Thyroid gland (tissue), 4 donors: ENCODE data around the gene KCNQ1. TPM values are rescaled to one million over a fixed set of nuclear protein-coding genes. Genes with fewer than 3 reads are reported as not detected.

Experiments used
- DNase-seq, 2 donors: peaks; one replicate each; pipeline ENCODE4 v3.0.0-alpha.2; 2019
- H3K27ac ChIP-seq, 3 donors: fragments of 200-600 bp; sonication (generic); 1 replicate in 2 of 3; 2 replicates in 1 of 3; pipeline ENCODE4 v1.5.1; 2016 to 2019; ENCODE audit warnings: mild to moderate bottlenecking in 1 of 3, moderate library complexity in 1 of 3
- H3K27me3 ChIP-seq: fragments of 200-600 bp; sonication (generic); one replicate; pipeline ENCODE4 v1.5.1; 2019
- H3K36me3 ChIP-seq, 2 donors: fragments of 200-600 bp; sonication (generic); one replicate each; pipeline ENCODE4 v1.5.1; 2016 to 2019
- H3K4me1 ChIP-seq, 2 donors: fragments of 200-600 bp; sonication (generic); one replicate each; pipeline ENCODE4 v1.5.1; 2017 to 2019
- H3K4me3 ChIP-seq, 3 donors: fragments of 200-600 bp; sonication (generic); replicated peaks in 1 of 3; 1 replicate in 2 of 3; 2 replicates in 1 of 3; pipeline ENCODE4 v1.5.1; 2016; ENCODE audit warnings: mild to moderate bottlenecking in 1 of 3
- H3K9me3 ChIP-seq: fragments of 200-600 bp; sonication (generic); one replicate; pipeline ENCODE4 v1.5.1; 2017
- POLR2A ChIP-seq, 2 donors: fragments of 450-650 bp; IDR thresholded peaks; one replicate each; pipeline ENCODE4 v1.6.1; 2017; ENCODE audit warnings: antibody characterized with exemption in 2 of 2, mild to moderate bottlenecking in 2 of 2, moderate library complexity in 1 of 2
- WGBS, 2 donors: methylation state at CpG; one replicate each; pipeline ENCODE4 v1.1.5; 2017; 5-methylcytosine and 5-hydroxymethylcytosine counted together
- intact Hi-C: fragments of 100-400 bp; cut with DNase I; formaldehyde crosslinking; loops from one replicate; pipeline ENCODE4 v1.15.1; 2023
- total RNA-seq, 4 donors: library from RNA; depleted of rRNA; stranded (reverse); fragments of >200 nt; gene quantifications; one replicate each; pipeline ENCODE4 v1.2.3, GENCODE V29; 2016
- TF ChIP-seq, protein P1 (sequence below), 6 experiments: fragments of 200-600 bp in 3 of 6; fragments of 450-650 bp in 3 of 6; sonication (generic) in 3 of 6; IDR thresholded peaks; one replicate each; pipeline ENCODE4 v1.5.1; 2016 to 2019; ENCODE audit warnings: antibody characterized with exemption in 6 of 6, mild to moderate bottlenecking in 2 of 6, inconsistent platforms in 1 of 6, moderate library complexity in 1 of 6

The KCNQ1 gene
- total RNA-seq, 4 donors from 2014 or later: 51.3 to 103 (median 97.8) TPM

- intact Hi-C loops: loop anchor here (10.0 kb wide), 1 partner anchor 181 kb away; no protein-coding TSS in a partner anchor
- Histone ChIP-seq H3K4me1 (peaks cover 16 to 21% of the 10 kb centered on the region in 2 donors), H3K9me3 (no peaks in the 10 kb centered on the region), H3K36me3 (no peaks in the 10 kb centered on the region), H3K4me3 (peak within 1 kb of the TSS; percentile 35 to 75 (median 64)), H3K27me3 (no peaks in the 10 kb centered on the region), H3K27ac (peak within 1 kb of the TSS; percentile 62 to 83 (median 77))
- peak; percentile 86 to 96 for TF ChIP-seq POLR2A (IDR thresholded peaks at IDR 0.05)
- TF ChIP-seq, protein P1, sequence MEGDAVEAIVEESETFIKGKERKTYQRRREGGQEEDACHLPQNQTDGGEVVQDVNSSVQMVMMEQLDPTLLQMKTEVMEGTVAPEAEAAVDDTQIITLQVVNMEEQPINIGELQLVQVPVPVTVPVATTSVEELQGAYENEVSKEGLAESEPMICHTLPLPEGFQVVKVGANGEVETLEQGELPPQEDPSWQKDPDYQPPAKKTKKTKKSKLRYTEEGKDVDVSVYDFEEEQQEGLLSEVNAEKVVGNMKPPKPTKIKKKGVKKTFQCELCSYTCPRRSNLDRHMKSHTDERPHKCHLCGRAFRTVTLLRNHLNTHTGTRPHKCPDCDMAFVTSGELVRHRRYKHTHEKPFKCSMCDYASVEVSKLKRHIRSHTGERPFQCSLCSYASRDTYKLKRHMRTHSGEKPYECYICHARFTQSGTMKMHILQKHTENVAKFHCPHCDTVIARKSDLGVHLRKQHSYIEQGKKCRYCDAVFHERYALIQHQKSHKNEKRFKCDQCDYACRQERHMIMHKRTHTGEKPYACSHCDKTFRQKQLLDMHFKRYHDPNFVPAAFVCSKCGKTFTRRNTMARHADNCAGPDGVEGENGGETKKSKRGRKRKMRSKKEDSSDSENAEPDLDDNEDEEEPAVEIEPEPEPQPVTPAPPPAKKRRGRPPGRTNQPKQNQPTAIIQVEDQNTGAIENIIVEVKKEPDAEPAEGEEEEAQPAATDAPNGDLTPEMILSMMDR (IDR thresholded peaks at IDR 0.05): peak in 1 of 6 experiments; percentile 15
- 0 to 2% methylated on average over 17 to 24 of the region's 61 CpGs for WGBS, 2 donors
- peak; percentile 88 to 89 for DNase-seq
Measured at GRCh38 chr11:2885678-2886081, 440.9 kb downstream of the KCNQ1 start, which contains the start of gene CDKN1C. Gene CDKN1C (minus strand): TSS chr11:2885775. CDS start chr11:2885456, 319 bp downstream.

GRCh38 chr11:2886191-2886894 is 441.5 kb downstream of the KCNQ1 start:
- peaks cover 16 to 22% of the 10 kb centered on the region in 2 donors for H3K4me1 ChIP-seq
- 34 to 41% methylated on average over 10 of the region's 49 CpGs for whole genome bisulfite sequencing, 2 donors
- peak overlapping the region; percentile 62 to 83 (median 73) for H3K27ac ChIP-seq
- peak overlapping the region in 1 of 3 donors; percentile 42 for H3K4me3 ChIP-seq
- no peaks in the 10 kb centered on the region for H3K9me3 ChIP-seq
- no peaks in the 10 kb centered on the region for H3K27me3 ChIP-seq
- DNase-seq: peak; percentile 43 to 54
- intact Hi-C loops: loop anchor here (10.0 kb wide), 1 partner anchor 182 kb away; no protein-coding TSS in a partner anchor
- no peaks in the 10 kb centered on the region for H3K36me3 ChIP-seq
- TF ChIP-seq, protein P1 (IDR thresholded peaks at IDR 0.05): peak in 3 of 6 experiments; percentile 7 to 24 (median 13)
- no peak for TF ChIP-seq POLR2A (IDR thresholded peaks at IDR 0.05)

DNA sequence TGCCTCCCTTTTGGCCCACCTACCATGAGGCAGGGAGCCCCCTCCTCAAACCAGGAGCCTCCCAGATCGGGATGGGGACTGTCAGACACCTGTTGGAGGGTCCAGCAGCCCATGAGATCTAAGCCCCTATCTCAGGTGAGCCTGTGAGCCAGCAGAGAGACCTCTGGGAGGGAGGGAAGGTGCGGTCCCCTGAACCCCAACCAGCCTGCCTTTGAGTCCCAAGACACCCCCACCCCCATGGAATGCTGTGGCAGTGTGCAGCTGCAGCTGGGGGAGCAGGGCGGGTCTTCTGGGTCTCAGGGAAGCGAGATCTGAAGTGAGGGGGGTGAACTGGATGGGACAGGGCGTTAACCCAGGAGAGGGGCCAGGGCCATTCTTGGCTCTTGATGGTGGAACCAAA is 442.1 kb downstream of the KCNQ1 start:
- no peak for TF ChIP-seq POLR2A (IDR thresholded peaks at IDR 0.05)
- TF ChIP-seq, protein P1 (IDR thresholded peaks at IDR 0.05): no peak
- H3K27ac ChIP-seq: no peak overlapping the region
- no peak for DNase-seq
- H3K4me1 ChIP-seq: peaks cover 21 to 28% of the 10 kb centered on the region in 2 donors
- H3K9me3 ChIP-seq: no peaks in the 10 kb centered on the region
- 90% methylated on average over 4 to 5 of the region's 5 CpGs for WGBS, 2 donors
- no peak overlapping the region for H3K4me3 ChIP-seq
- no peaks in the 10 kb centered on the region for H3K36me3 ChIP-seq
- intact Hi-C loops: loop anchor here (10.0 kb wide), 1 partner anchor 182 kb away; no protein-coding TSS in a partner anchor
- H3K27me3 ChIP-seq: no peaks in the 10 kb centered on the region

GRCh38 chr11:2887515-2888195 is 442.8 kb downstream of the KCNQ1 start:
- TF ChIP-seq POLR2A (IDR thresholded peaks at IDR 0.05): no peak
- TF ChIP-seq, protein P1 (IDR thresholded peaks at IDR 0.05): no peak
- no peaks in the 10 kb centered on the region for H3K36me3 ChIP-seq
- H3K27ac ChIP-seq: no peak overlapping the region
- no peak overlapping the region for H3K4me3 ChIP-seq
- 81 to 87% methylated on average over 11 of the region's 11 CpGs for WGBS, 2 donors
- H3K9me3 ChIP-seq: no peaks in the 10 kb centered on the region
- H3K4me1 ChIP-seq: peaks cover 28 to 32% of the 10 kb centered on the region in 2 donors
- no peaks in the 10 kb centered on the region for H3K27me3 ChIP-seq
- DNase-seq: no peak
- intact Hi-C loops: loop anchor here (10.0 kb wide), 1 partner anchor 183 kb away; no protein-coding TSS in a partner anchor
